Suppressor macrophage (primary cell): ENCODE measurements around the gene UCP3.
"Not testable (repeated sequence)": the region's sequence is repeated elsewhere in the genome, so short reads cannot be mapped to it uniquely, and the experiment has no call there.

Experiments used
- DNase-seq, 4 experiments: peaks; one replicate each; pipeline ENCODE4 v3.0.0-alpha.2; 2020 to 2022

Gene UCP3

DNA sequence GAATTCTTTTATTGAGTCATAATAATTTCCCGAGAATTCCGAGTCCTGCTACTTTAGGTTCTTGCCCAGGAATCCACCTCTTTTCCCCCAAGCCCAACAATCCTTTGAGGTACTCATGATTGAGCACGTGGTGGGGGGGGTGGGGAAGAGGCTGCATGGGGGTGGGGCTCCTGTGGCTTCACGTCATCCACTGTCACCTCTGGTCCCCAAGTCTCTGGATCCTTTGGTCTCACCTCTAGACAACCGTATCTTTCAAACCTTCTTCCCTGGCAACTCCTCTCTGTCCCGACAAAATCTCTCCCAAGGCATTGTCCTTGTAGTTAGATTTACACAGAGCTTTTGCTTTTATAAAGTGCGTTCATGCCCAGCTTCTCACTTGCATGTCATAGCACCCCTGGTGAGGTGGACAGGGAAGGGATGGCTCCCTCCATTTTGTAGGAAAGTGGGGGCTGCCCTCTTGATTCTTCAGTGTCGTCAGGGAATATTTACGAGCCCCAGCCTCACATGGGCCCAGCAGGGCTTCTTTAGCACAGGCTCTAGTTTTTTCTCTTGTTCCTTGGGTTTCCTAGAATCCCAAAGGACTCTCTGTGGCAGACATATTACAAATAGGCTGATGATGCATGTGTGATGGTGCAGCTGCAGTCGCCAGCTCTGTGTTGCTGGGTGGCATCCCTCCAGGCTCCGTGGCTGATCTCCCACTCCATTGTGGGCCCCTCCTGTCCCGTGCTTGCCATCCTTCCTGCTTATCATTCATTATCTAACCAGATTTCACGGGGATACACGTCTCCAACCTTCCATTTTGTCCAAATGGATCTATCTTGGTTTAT lies 8.4 kb downstream of the UCP3 start:
- DNase-seq = no peak

DNA sequence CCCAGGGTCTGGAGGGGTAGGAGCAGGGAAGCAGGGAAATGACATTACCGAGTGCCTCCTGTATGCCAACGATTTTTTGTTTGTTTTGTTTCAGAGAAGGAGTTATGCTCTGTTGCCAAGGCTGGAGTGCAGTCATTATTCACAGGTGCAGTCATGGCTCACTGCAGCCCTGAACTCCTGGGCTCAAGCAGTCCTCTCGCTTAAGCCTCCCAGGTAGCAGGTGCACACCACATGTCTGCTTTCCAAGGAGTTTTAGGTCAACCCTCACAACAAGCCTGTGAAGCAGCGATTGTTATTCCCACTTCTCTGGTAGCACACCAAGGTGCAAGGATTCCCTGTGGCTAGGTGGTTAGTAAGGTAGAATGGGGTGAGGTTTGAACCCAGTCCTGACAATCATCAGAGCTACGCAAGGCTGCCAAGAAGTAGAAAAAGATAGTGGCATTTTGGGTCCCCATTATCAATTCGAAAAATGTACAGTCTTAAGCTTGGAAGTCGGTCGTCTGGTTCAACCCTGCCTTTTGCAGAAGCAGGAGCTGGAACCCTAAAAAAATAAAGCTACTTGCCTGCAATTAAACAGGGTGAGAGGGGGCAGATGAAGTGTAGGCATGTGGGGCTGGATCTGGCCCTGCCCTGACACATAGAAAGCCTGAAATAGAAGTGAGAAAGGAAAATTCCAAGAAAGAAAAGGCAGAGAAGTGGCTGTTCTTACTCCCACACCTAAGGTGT lies 9.1 kb downstream of the UCP3 start:
- DNase-seq = no peak

DNA sequence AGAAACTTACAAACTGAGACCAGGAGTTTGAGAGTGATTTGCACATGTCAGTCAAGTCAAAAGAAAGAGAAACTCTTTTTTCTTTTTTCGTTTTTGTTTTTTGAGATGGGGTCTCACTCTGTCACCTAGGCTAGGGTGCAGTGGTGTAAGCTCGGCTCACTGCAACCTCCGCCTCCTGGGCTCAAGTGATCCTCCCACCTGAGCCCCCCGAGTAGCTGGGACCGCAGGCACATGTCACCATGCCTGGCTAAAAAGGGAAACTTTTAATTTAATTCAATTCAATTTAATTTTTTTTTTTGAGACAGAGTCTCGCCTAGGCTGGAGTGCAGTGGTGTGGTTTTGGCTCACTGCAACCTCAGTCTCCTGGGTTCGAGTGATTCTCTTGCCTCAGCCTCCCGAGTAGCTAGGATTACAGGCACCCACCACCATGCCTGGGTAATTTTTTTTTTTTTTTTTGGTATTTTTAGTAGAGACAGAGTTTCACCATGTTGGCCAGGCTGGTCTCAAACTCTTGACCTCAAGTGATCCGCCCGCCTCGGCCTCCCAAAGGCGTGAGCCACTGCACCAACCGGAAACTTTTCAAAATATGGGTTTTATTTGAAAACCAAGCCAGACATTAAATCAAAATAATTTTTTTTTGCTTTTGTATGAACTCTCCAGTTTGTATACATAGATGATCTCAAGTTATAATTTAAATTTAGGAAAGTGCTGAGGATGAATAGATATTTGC lies 9.9 kb downstream of the UCP3 start:
- no peak for DNase-seq

DNA sequence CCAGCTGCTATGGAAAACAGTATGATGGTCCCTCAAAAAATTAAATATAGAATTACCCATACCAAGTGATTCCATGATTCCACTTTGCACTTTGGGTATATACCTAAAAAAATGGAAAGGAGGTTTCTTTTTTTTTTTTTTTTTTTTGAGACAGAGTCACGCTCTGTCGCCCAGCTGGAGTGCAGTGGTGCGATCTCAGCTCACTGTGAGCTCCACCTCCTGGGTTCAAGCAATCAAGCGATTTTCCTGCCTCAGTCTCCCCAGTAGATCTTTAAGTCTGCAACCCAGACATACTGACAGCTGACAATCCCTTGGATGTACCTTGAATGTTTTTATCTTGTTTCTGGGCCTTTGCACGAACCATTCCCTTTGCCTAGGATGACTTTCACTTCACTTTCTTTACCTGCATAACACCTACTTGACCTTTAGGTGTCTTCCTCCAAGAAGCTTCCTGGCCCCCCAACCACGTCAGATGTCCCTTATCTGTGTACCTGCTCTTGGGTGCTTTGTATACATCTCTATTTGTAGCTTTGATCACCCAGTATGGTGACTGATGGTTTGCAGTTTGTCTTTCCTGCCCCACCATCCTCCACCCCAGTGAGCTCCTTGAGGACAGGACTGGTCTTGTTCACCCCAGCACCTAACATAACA lies 11.6 kb downstream of the UCP3 start:
- DNase-seq = no peak

DNA sequence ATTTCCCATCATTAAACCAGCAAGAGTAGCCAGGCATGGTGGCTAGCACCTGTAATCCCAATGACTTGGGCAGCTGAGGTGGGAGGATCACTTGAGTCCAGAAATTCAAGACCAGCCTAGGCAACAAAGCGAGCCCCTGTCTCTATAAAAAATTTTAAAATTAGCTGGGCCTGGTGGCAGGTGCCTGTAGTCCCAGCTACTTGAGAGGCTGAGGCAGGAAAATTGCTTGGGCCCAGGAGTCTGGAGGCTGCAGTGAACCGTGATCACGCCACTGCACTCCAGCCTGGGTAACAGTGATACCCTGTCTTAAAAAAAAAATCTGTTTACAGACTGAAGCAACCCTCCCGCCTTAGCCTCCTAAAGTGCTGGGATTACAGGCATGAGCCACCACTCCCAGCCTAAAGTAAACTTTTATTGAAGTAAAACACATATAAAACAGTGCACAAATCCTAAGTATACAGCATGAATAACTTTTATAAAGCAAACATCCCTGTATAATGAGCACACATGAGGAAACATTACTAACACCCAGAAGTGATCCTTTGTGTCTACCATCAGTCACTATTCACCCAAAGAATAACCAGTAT lies 12.6 kb downstream of the UCP3 start:
- DNase-seq = no peak

DNA sequence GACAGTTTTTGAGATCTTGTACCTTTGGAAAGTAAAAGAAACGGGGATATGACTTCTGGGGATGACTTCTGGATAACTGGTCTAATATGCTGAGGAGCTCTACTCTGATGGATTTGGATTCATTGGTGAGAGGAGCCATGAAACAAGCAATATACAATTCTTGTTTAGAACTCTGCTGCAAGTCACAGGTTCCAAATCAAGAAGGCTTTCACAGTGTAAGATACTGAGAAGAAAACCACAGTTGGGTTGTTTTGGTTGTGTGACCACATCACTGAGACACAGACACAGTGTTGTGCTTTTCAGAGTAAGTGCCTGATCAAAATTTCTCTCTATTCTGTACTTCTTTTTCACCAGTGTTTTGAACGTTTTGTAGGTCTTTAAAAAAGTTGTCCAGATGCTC lies 13.2 kb downstream of the UCP3 start:
- DNase-seq = no peak

DNA sequence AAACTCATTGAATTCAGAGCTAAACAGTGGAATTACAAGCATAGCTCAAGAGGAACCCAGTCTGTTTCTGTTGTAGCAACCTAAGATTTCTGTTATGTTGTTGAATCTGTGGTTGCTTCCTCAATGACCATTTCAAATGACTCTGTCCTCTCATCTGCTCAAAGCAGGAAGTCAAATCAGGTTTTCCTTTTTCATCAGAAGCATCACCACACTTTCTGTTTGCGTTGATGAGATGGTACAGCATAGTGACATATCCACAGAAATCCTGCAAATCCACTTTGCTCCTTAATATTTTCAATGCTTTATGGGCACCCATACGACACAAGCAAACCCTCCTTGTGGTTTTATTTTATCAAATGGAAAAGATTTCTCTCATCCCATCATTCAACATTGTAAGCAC lies 13.6 kb downstream of the UCP3 start:
- peak; percentile 66 to 94 (median 80) for DNase-seq

DNA sequence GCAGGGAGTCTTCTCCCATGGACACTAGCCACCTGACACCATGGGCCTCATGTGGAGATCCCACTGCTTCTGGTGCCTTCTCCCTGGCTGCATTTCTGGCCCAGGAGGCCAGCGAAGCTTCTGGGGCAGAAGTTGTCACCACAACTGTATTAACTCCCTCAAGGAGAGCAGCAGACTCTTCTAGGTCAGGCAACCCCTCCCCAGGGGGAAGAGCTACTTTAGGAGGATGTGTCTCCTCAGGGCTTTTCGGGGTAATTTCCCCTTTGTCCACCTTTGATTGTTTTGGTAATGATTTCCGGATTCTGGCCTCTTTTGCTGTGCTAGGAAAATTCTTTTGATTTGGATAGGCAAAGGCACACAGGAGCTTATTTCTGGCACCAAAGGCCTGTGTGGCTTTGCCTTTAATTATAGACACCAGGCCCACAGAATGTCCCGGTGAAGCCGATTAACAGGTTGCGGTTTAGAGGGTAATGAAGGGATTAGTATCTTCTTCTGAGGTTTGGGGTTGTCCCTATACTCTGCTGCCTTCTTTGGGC lies 17.3 kb downstream of the UCP3 start:
- no peak for DNase-seq

DNA sequence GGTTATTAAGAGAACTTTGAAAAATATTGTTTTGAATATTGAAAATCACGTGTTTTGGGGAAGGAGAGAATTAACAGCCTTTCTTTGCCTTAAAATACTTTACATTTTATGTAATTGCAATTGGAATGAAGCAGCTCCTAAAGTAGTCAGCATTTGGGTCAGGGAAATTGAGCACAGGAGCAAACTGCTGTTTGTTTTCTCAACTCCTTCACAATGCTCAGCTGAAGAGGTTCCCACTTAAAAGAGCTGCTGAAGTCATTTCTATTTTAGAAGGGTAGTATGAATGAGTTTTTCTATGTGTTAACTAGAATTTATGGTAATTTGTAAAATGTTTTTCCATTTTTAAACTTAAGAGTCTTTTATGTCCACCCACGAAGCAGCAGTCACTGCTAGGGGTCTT lies 18.2 kb downstream of the UCP3 start:
- no peak for DNase-seq

DNA sequence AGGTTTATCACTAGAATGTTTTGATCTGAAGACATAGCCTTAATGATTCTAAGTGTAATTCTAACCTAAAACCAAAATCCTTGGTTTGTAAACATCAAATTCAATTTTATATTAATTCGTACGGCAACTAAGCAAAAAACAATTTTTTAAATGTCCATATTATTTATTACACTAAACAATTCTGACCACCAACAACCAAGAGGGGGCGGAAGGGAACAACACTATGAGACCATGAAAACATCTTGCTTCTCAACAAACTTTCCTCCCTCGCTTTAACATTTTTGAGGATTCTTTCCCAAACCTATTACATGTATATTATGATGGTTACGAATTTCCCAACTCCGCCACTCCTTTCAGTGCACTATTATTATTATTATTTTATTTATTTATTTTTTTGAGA lies 19.7 kb downstream of the UCP3 start:
- peak in 2 of 4 experiments; percentile 62 to 71 for DNase-seq

DNA sequence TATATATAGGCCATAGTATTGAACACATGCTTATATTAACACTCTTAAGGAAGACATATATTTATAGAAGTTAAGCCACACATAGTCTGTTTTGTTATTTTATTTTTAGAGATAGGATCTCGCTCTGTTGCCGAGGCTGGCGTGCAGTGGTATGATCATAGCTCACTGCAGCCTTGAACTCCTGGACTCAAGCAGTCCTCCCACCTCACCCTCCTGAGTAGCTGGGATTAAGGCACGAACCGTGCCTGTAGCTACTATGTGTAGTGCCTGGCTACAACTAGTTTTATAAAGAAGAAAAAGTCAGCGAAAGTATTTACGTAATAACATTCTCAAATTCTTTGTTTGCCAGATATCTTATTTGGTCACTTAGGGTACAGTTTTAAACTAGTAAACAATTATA lies 20.7 kb downstream of the UCP3 start:
- no peak for DNase-seq

DNA sequence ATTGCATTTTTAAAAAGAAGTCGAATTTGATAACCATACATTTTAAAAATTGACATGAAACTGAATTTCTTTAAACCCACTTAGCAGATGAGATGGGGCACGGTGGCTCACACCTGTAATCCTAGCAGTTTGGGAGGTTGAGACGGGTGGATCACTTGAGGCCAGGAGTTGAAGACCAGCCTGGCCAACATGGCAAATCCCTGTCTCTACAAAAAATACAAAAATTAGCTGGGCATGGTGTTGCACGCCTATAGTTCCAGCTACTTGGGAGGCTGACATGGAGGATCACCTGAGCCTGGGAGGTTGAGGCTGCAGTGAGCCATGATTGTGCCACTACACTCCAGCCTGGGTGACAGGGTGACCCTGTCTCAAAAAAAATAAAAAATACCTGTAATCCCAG lies 23.2 kb downstream of the UCP3 start:
- not testable (repeated sequence) for DNase-seq

DNA sequence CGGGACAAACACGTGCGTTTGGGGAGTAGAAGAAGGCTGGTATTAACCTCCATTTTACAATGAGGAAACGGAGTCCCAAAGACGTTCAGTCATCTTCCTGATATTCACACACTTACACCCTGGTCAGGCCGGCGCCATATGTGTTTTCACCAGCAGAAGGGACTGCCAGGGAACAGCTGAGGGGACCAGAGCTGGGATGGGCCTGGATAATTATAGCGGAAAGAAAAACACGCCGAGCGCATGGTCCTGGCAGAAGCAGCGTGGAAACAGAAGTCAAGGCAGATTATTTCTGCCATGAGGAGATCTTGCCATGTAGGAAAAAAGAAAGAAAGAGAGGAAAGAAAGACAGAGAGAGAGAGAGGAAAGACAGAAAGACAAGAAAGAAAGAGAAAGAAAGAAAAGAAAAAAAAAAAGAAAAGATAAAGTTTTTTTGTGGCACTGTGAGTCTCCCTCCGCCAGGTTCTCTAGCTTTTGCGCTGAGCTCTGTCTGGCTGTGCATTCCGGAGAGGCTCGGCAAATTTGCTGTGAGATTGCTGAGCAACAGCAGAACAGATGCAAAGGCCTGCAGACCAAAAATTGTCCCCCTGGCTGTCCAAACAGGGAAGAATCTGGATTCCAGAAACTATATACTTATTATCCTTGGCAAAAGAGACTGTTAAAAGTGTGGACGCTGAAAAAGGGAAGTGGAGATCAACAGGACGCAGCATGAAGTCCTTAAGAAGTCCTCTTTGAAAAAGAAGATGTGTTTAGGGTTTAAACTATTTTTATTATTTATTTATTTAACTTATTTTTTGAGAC lies 24.9 kb downstream of the UCP3 start:
- DNase-seq = peak in 3 of 4 experiments; percentile 45 to 65 (median 57)

DNA sequence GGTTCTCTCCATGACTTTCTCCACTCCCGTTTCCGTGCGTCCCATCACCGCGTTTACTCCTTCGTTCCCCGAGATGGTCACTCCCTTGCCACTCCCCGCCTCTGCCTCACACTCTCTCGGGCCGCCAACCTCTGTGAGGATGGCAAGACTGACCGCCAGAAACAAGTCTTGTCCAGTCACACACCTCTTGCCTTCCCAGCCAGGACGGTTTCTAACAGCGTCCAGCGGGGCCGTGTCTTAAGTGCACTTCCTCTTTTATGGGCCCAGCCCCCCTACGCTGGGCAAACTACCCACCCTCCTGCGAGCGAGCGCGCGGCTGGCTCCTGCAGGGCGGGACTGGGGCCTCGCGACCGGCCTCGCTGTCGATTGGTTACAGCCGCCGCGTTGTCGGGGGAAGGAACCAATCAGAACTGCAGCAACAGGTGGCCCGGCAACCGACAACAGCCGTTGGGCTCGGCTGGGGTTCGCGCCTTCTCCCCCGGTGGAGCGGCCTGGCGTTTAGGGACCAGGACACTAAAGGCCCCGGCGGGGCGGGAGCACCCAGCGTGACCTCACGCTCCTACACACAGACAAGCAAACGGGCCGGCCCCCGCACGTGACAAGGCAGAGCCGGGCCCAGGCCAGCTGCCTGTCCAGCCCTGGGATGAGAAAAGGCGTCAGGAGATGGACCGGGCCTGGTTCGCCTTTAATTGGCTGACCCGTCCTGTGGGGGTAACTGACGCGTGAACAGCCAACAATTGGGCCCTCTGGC lies 25.7 kb downstream of the UCP3 start:
- DNase-seq = peak; percentile 98 to 99 (median 99)

DNA sequence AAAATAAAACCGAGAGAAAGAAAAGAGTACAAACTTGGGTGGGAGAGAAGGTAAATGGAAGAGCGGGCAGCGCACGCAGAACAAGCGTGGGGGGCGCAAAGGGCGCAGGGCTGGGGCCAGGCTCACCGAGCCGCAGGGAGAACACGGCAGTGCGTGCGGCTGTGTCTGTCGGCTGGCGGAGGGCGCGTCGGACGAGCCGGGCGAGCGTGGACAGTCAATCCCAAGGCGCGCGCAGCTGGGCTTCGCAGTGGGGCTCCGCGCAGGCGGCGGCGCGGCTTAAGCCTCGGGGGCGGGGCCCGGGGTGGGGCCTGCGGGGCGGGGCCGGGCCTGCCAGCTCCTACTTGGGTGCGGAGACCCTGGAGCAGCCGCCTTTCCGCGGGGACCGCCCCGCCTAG lies 26.3 kb downstream of the UCP3 start, which contains the start of gene UCP2:
UCP2 (minus strand) TSS at position 249 of the 395 bp plus-strand sequence. CDS start 4,465 bp downstream, outside the sequence.
- DNase-seq = peak; percentile 92 to 97 (median 94)

DNA sequence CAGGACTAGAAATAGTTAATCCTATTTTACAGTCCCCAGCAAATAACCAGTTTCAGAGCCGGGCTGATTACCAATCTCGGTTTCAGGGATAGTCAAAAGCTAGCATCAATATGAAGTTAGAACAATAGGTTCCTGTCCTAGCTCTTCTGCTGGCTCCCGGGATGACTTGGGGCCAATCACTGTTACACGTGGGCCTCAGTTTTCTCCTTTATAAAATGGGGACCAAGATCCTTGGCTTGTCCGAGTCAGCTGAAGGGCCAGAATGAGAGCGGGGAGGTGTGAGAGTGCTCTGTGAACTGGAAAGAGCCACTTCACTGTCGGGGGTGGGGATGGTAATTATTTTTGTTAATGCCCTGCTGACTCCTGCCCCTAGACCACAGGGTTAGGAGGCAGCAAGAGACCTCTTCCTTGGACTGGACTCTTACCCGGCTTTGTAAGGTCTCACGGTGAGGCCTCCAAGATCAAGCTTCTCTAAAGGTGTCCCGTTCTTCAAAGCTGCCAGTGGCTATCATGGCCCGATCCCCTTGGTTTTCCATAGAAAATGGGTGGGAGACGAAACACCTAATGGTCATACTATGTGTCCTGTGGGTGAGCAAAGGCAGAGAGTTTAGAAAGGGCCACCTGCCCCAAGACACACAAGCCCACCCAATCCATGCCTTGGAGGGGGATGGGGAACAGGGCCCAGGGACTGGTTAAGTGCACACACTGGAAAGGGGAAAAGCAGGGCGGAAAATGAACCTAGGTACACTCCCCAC lies 27.7 kb downstream of the UCP3 start:
- DNase-seq = no peak

DNA sequence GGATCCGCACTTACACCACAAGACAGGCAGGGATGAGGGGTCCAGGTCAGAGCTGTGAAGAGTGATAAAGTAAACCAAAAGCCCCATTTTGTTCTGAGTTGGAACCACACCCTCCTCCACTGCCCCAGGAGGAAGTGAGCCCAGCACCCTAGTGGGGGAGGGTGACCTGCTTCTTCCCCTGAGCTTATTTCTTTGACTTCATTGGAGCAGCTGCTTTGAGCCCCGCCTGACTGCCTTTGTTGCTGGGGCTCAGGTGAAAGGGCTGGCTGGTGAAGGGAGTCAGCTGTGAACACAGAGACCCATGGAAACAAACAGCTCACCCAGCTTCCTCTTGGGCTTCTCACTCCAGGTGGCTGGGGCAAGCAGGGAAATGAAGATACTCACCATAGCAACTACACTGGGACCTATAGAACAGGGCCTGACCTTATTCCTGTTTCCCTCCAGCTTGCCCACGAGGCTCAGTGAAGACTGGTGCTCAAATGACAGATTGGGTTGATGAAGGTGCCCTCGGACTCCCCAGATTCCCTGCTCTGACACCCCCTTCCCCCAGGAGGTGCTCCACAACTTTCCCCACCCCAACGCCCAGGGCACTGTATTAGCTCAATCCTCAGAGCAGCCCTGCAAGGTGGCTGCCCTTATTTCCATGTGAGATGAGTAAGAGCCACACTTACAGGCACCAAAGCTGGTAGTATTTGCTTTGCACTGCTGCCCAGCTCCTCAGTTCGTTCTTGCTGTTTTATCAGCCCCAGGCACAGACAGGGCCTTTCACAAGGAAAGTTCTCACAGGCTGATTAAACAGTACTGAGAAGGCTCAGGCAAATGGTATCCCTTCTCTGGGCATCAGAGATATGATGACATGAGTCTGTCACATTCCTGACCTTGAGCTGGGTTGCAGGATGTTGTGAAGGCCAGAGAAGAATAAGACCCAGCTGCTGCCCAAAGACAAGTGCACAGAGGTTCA lies 28.6 kb downstream of the UCP3 start:
- DNase-seq = peak; percentile 65 to 81 (median 76)

DNA sequence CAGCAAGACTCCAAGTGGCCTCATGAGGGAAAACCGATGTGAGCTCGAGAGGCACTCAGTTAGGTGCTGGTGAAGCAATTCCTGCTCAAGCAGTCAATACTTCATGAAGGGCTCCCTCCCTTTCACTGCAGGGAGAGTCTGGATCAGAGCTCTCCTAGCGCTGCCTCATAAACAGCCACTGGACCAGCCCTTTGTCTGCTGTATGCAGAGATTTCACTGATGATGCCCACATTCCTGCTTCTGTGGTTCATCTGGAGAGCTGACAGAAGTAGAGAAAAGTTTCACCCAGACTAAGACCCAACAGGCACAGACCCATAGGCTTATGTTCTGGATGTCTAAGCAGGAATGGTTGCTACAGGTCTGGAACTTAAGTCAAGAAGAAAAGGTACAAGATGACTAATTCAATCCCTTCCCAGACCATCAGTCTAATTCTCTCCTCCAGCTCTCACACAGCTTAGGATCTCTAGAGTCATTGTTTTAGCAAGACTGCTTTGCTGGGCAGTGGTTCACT lies 30.3 kb downstream of the UCP3 start:
- no peak for DNase-seq
